Testis (tissue), 2 donors: ENCODE measurements around the gene KCTD21.

Experiments
- CTCF ChIP-seq, 3 experiments: fragments of 450-650 bp in 2 of 3; fragments of 200-600 bp in 1 of 3; sonication (generic) in 1 of 3; IDR thresholded peaks; one replicate each; pipeline ENCODE4 v1.5.1; 2016 to 2019; ENCODE audit warnings: antibody characterized with exemption in 3 of 3, mild to moderate bottlenecking in 2 of 3, moderate library complexity in 1 of 3
- POLR2A ChIP-seq: fragments of 450-650 bp; IDR thresholded peaks from one replicate; pipeline ENCODE4 v1.6.1; 2017; ENCODE audit warnings: antibody characterized with exemption, mild to moderate bottlenecking, moderate library complexity

- no peak for TF ChIP-seq CTCF (IDR thresholded peaks at IDR 0.05)
- TF ChIP-seq POLR2A = no peak
These were observed 19.6 kb downstream of the KCTD21 start for GRCh38 chr11:78168539-78169477.
